SK-N-MC (cell line): ENCODE data around the gene PDIA2.

Experiments
- EZH2 ChIP-seq: fragments of 200-600 bp; sonication (generic); IDR thresholded peaks from one replicate; pipeline ENCODE4 v1.6.1; 2017; ENCODE audit warnings: antibody characterized with exemption
- FOXP2 ChIP-seq: optimal IDR thresholded peaks from 2 replicates; pipeline ENCODE3; 2011; ENCODE audit warnings: mild to moderate bottlenecking, moderate library complexity; ENCODE audit not compliant: insufficient read depth; ENCODE audit errors: extremely low read length, control extremely low read depth
- POLR2AphosphoS5 ChIP-seq: IDR thresholded peaks from 2 replicates; pipeline ENCODE4 v1.6.1; 2012; ENCODE audit warnings: mild to moderate bottlenecking, low read depth, low read length, borderline replicate concordance

- TF ChIP-seq POLR2AphosphoS5: no peak
- TF ChIP-seq EZH2: no peak
- TF ChIP-seq FOXP2: no peak
These were observed 2.4 kb upstream of the PDIA2 start, which contains the start of gene ARHGDIG for GRCh38 chr16:280552-280951.
